K562 (cell line): ENCODE measurements around the gene LRRK1. TPM values are rescaled to one million over a fixed set of nuclear protein-coding genes. Genes with fewer than 3 reads are reported as not detected.

Experiments
- AFF4 ChIP-seq: sonication (generic); formaldehyde crosslinking; IDR thresholded peaks from 2 replicates; pipeline ENCODE4 v1.8.0; 2023; ENCODE audit warnings: mild to moderate bottlenecking, missing genetic modification reagents
- ARID1B ChIP-seq: fragments of 450-650 bp; IDR thresholded peaks from 2 replicates; pipeline ENCODE4 v1.6.1; 2016; ENCODE audit warnings: antibody characterized with exemption, mild to moderate bottlenecking, inconsistent platforms
- BACH1 ChIP-seq: fragments of 200-800 bp; sonication (Bioruptor generic); IDR thresholded peaks from 2 replicates; pipeline ENCODE4 v1.6.1; 2016; ENCODE audit warnings: missing genetic modification characterization, missing compliant biosample characterization
- CHD4 ChIP-seq: fragments of 200-600 bp; sonication (generic); IDR thresholded peaks from 3 replicates; pipeline ENCODE4 v1.6.1; 2012; ENCODE audit warnings: low read depth, mild to moderate bottlenecking, mixed read lengths, low read length, inconsistent platforms; ENCODE audit not compliant: insufficient read depth, insufficient replicate concordance, poor library complexity, severe bottlenecking
- ETV6 ChIP-seq, 3 experiments: fragments of 150-350 bp in 1 of 3; sonication (generic) in 1 of 3; formaldehyde crosslinking in 1 of 3; IDR thresholded peaks; 2 replicates each; pipeline versions ENCODE4 v1.6.1 to v1.8.0; 2014 to 2022; ENCODE audit warnings: borderline replicate concordance in 2 of 3, low read depth in 2 of 3, antibody characterized with exemption in 1 of 3, low read length in 1 of 3, mild to moderate bottlenecking in 1 of 3, missing genetic modification reagents in 1 of 3
- FOXJ2 ChIP-seq: fragments of 200-800 bp; sonication (Bioruptor generic); IDR thresholded peaks from 2 replicates; pipeline ENCODE4 v1.6.1; 2016; ENCODE audit warnings: missing genetic modification characterization, missing compliant biosample characterization
- KAT7 ChIP-seq: sonication (generic); formaldehyde crosslinking; IDR thresholded peaks from 2 replicates; pipeline ENCODE4 v1.8.0; 2022; ENCODE audit warnings: missing genetic modification reagents, mild to moderate bottlenecking, borderline replicate concordance
- MAX ChIP-seq: sonication (generic); formaldehyde crosslinking; IDR thresholded peaks from 2 replicates; pipeline ENCODE4 v1.9.0; 2022; ENCODE audit warnings: mild to moderate bottlenecking, missing genetic modification reagents
- MXI1 ChIP-seq: IDR thresholded peaks from 2 replicates; pipeline ENCODE4 v1.6.1; 2011; ENCODE audit warnings: low read depth, mild to moderate bottlenecking, improper control_type of control experiment, low read length
- NCOA1 ChIP-seq: fragments of 450-650 bp; IDR thresholded peaks from 2 replicates; pipeline ENCODE4 v1.6.1; 2016; ENCODE audit warnings: low read depth
- RBM34 ChIP-seq: fragments of 200-400 bp; formaldehyde crosslinking; IDR thresholded peaks from 2 replicates; pipeline ENCODE4 v1.6.1; 2018; ENCODE audit warnings: low read length, borderline replicate concordance; ENCODE audit not compliant: insufficient read depth
- SPI1 ChIP-seq: IDR thresholded peaks from 2 replicates; pipeline ENCODE4 v1.6.1; 2011; ENCODE audit warnings: low read depth, low read length, control low read depth, borderline replicate concordance
- TARDBP ChIP-seq: fragments of 450-650 bp; IDR thresholded peaks from 2 replicates; pipeline ENCODE4 v1.6.1; 2016
- TCFL5 ChIP-seq: fragments of 250-450 bp; sonication (Bioruptor Pico); conservative IDR thresholded peaks from 2 replicates; pipeline ENCODE4 v1.6.1; 2021; ENCODE audit warnings: mild to moderate bottlenecking, moderate library complexity, matching md5 sums
- ZBTB7A ChIP-seq: IDR thresholded peaks from 2 replicates; pipeline ENCODE4 v1.6.1; 2011; ENCODE audit warnings: low read depth, mild to moderate bottlenecking, low read length, moderate library complexity, borderline replicate concordance; ENCODE audit not compliant: control insufficient read depth
- ZNF766 ChIP-seq: fragments of 200-800 bp; sonication (Bioruptor generic); conservative IDR thresholded peaks from 2 replicates; pipeline ENCODE4 v1.6.1; 2016; ENCODE audit warnings: missing genetic modification characterization, missing compliant biosample characterization
- polyA plus RNA-seq, 8 experiments: library from polyadenylated mRNA; depleted of rRNA in 4 of 8; stranded (reverse) in 5 of 8; unstranded in 3 of 8; fragments of >200 nt; fragmentation: Nextera tagmentation in 2 of 8; fragmentation: Illumina TruSeq in 1 of 8; extraction: Ambion mirVana in 2 of 8; extraction: Trizol in 1 of 8; gene quantifications; 2 replicates each; pipeline versions ENCODE4 v1.2.1 to v1.2.3, GENCODE V29; 2011 to 2014; ENCODE audit warnings: inconsistent platforms in 1 of 8, missing spikeins in 1 of 8
- total RNA-seq, 7 experiments: library from RNA; depleted of rRNA in 6 of 7; stranded (reverse); fragments of >200 nt in 6 of 7; fragmentation: Illumina TruSeq in 2 of 7; extraction: Trizol in 2 of 7; gene quantifications; 2 replicates each; pipeline versions ENCODE4 v1.2.1 to v1.2.3, GENCODE V29; 2011 to 2021; ENCODE audit warnings: low replicate concordance in 1 of 7
- TF ChIP-seq, protein P1 (sequence below), 2 experiments: fragments of 200-800 bp in 1 of 2; sonication (Bioruptor generic) in 1 of 2; sonication (generic) in 1 of 2; formaldehyde crosslinking in 1 of 2; IDR thresholded peaks in 1 of 2; conservative IDR thresholded peaks in 1 of 2; 2 replicates each; pipeline versions ENCODE4 v1.5.0 to v1.6.1; 2016 to 2020; ENCODE audit warnings: missing compliant biosample characterization in 1 of 2, missing genetic modification characterization in 1 of 2, missing genetic modification reagents in 1 of 2
- TF ChIP-seq, protein P2 (sequence below): sonication (generic); formaldehyde crosslinking; IDR thresholded peaks from 2 replicates; pipeline ENCODE4 v1.8.0; 2022; ENCODE audit warnings: missing genetic modification reagents, mild to moderate bottlenecking, moderate library complexity, borderline replicate concordance
- TF ChIP-seq, protein P3 (sequence below): fragments of 450-650 bp; IDR thresholded peaks from 2 replicates; pipeline ENCODE4 v1.6.1; 2016; ENCODE audit warnings: missing biosample characterization, missing genetic modification characterization

LRRK1 gene
- total and polyA plus RNA-seq, 9 of the 15 experiments (the other 6 are each of a cell fraction or from before 2014, with no cell fraction given): 0.01 to 1.5 (median 0.11) TPM

DNA sequence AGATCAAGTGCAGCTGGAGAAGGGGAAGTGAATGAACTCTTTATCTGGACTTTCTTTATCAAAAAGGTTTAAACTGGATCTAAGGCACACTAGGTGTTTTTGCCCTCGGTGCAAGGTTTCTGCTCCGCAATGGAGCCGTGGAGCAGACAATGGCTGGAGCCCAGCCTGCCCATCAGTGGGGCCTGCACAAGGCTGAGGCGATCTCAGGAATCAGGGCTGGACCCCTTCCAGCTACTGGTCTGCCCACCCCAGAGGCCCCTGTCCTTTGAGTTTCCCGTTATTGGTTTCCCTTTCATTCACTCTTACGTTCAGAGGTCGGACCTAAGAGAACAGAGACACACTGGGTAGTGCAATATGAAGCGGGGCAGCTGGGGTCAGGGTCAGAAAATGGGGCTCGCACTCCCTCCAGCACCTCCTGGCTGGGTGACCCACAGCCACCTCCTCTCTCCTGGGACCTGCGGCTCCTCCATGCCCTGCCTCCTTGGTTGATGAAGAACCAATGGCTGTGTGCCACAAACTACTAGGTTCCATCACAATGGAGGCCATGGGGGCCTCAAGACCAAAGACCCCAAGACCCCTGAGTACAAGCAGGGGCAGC, 168.1 kb downstream of the LRRK1 start (continued):
- TF ChIP-seq KAT7 (CRISPR knock-in tag) (no peak), TARDBP (no peak), ETV6 (IDR thresholded peaks at IDR 0.05; ENCODE audit: borderline replicate concordance in 1 of 2, low read depth in 2 of 2, low read length in 1 of 2) (no peak), ETV6 (CRISPR knock-in tag; IDR thresholded peaks at IDR 0.05; ENCODE audit: borderline replicate concordance) (no peak), NCOA1 (no peak), TCFL5 (CRISPR knock-in tag) (no peak), ARID1B (no peak), BACH1 (tag) (no peak), ZBTB7A (0 out of 2 replicates have a peak, but pooled peaks have one; percentile 8), AFF4 (CRISPR knock-in tag) (0 out of 2 replicates have a peak, but pooled peaks have one; percentile 39), ZNF766 (no peak), MAX (CRISPR knock-in tag) (no peak), SPI1 (peak; percentile 88), RBM34 (no peak), CHD4 (no peak), MXI1 (no peak), FOXJ2 (no peak)
- TF ChIP-seq, protein P1, sequence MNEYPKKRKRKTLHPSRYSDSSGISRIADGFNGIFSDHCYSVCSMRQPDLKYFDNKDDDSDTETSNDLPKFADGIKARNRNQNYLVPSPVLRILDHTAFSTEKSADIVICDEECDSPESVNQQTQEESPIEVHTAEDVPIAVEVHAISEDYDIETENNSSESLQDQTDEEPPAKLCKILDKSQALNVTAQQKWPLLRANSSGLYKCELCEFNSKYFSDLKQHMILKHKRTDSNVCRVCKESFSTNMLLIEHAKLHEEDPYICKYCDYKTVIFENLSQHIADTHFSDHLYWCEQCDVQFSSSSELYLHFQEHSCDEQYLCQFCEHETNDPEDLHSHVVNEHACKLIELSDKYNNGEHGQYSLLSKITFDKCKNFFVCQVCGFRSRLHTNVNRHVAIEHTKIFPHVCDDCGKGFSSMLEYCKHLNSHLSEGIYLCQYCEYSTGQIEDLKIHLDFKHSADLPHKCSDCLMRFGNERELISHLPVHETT (CRISPR knock-in tag; conservative IDR thresholded peaks at IDR 0.05 in 1 of 2, IDR thresholded peaks at IDR 0.05 in 1 of 2): peak in 1 of 2 experiments; percentile 7; a peak in 1 of 4 replicates
- TF ChIP-seq, protein P2, sequence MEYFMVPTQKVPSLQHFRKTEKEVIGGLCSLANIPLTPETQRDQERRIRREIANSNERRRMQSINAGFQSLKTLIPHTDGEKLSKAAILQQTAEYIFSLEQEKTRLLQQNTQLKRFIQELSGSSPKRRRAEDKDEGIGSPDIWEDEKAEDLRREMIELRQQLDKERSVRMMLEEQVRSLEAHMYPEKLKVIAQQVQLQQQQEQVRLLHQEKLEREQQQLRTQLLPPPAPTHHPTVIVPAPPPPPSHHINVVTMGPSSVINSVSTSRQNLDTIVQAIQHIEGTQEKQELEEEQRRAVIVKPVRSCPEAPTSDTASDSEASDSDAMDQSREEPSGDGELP: no peak
- TF ChIP-seq, protein P3, sequence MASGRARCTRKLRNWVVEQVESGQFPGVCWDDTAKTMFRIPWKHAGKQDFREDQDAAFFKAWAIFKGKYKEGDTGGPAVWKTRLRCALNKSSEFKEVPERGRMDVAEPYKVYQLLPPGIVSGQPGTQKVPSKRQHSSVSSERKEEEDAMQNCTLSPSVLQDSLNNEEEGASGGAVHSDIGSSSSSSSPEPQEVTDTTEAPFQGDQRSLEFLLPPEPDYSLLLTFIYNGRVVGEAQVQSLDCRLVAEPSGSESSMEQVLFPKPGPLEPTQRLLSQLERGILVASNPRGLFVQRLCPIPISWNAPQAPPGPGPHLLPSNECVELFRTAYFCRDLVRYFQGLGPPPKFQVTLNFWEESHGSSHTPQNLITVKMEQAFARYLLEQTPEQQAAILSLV (tag): no peak
